GM21576 (cell line): Measurements from ENCODE around the gene WWC1.
"Not testable (repeated sequence)": the region's sequence is repeated elsewhere in the genome, so short reads cannot be mapped to it uniquely, and the experiment has no call there.

ENCODE experiments used
- ATAC-seq: cut with Tn5 transposase; IDR thresholded peaks from one replicate; pipeline ENCODE4 v1.9.1; 2021; ENCODE audit warnings: mild to moderate bottlenecking, moderate library complexity; ENCODE audit not compliant: unreplicated experiment

WWC1 gene

GRCh38 chr5:168328814-168329213, 37.4 kb downstream of the WWC1 start:
- ATAC-seq, result peak; percentile 69

GRCh38 chr5:168329302-168329701, 37.9 kb downstream of the WWC1 start:
- no peak for ATAC-seq

- ATAC-seq, result no peak
These were observed 40.6 kb downstream of the WWC1 start for GRCh38 chr5:168332042-168332441.

- no peak for ATAC-seq
These were observed 42.8 kb downstream of the WWC1 start for GRCh38 chr5:168334280-168334679.

GRCh38 chr5:168334695-168335094, 43.2 kb downstream of the WWC1 start:
- ATAC-seq, result no peak

- no peak for ATAC-seq
These were observed 45.9 kb downstream of the WWC1 start for GRCh38 chr5:168337361-168337760.

- ATAC-seq, result no peak
These were observed 47.8 kb downstream of the WWC1 start for GRCh38 chr5:168339109-168339771.

- not testable (repeated sequence) for ATAC-seq
These were observed 48.3 kb downstream of the WWC1 start for GRCh38 chr5:168339772-168340140.

- no peak for ATAC-seq
These were observed 49.0 kb downstream of the WWC1 start for GRCh38 chr5:168340487-168340886.

GRCh38 chr5:168341178-168341577, 49.7 kb downstream of the WWC1 start:
- no peak for ATAC-seq

- no peak for ATAC-seq
These were observed 50.8 kb downstream of the WWC1 start for GRCh38 chr5:168342151-168342825.

- ATAC-seq, result no peak
These were observed 51.5 kb downstream of the WWC1 start for GRCh38 chr5:168342985-168343384.

GRCh38 chr5:168346417-168346816, 55.0 kb downstream of the WWC1 start:
- no peak for ATAC-seq

GRCh38 chr5:168347368-168348083, 56.1 kb downstream of the WWC1 start:
- peak; percentile 82 for ATAC-seq

GRCh38 chr5:168348084-168348414, 56.6 kb downstream of the WWC1 start:
- no peak for ATAC-seq

- ATAC-seq, result no peak
These were observed 58.9 kb downstream of the WWC1 start for GRCh38 chr5:168350315-168350714.

GRCh38 chr5:168353216-168353957, 61.9 kb downstream of the WWC1 start:
- no peak for ATAC-seq

- no peak for ATAC-seq
These were observed 63.0 kb downstream of the WWC1 start for GRCh38 chr5:168354397-168354796.

- ATAC-seq, result no peak
These were observed 64.7 kb downstream of the WWC1 start for GRCh38 chr5:168356171-168356570.

GRCh38 chr5:168356592-168356991, 65.1 kb downstream of the WWC1 start:
- ATAC-seq, result no peak

GRCh38 chr5:168357876-168358275, 66.4 kb downstream of the WWC1 start:
- ATAC-seq, result no peak
